ENCODE data around the gene RPL31. TPM values are rescaled to one million over a fixed set of nuclear protein-coding genes. Genes with fewer than 3 reads are reported as not detected.

Gene RPL31
- 1,039 and 1,059 TPM in 2 replicates for total RNA-seq

DNA sequence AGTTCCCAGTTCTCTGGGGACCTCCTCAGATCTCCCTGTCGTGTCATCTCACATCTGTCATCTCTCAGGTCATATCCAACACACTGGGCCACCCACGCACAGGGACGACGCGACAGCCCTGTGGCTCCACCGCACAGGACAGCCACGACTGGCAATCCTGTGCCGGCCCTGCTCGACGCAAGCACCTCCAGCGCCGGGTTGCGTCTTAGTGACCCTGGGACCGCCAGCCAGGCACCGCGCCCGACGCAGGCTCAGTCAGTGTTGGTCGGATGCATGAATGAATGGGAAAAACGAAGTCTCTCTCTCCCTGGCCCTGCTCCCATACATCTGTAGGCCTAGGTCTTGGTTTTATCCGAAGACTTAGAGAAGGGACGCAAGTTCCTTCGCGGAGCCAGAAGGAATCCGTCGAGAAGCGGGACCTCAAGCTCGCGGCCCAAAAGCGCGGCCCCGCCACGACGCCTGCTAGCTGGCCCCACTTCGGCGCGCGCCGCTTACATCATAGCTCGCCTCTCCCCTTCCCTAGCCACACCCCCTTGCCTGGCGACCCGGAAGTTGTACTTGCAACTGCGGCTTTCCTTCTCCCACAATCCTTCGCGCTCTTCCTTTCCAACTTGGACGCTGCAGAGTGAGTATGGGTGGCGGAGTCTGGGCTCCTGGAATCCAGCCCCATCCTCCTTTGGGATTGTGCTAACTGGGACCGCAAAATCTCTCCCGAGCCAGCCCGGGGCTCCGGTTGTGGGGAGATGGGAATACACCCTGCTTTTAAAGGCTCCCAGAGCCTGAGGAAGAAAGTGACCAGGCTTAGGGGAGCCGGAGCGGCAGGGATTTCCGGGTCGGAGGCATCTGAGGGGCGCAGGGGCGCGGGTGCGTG lies at the start of gene RPL31:
Gene RPL31 (plus strand): TSS at position 599 of the 871 bp plus-strand sequence. CDS start 413 bp downstream, outside the sequence.

Other genes starting within 250 kb of the RPL31 start
- 8.1 and 11.9 TPM in 2 replicates for gene NPAS2, start 182.2 kb upstream of the RPL31 start, total RNA-seq
- 7.5 and 11.3 TPM in 2 replicates for gene TBC1D8, start 149.1 kb downstream of the RPL31 start, total RNA-seq